IMR-90 (cell line): ENCODE results near the gene ADARB2. TPM values are rescaled to one million over a fixed set of nuclear protein-coding genes. Genes with fewer than 3 reads are reported as not detected.

Experiments
- ATAC-seq: fragments of 200-7000 bp; cut with Tn5 transposase; 2 replicates; pipeline ENCODE4 v1.9.1; 2020; ENCODE audit warnings: low read depth, mild to moderate bottlenecking, moderate library complexity
- BruUV-seq: library from RNA; stranded (reverse); fragments of 400-500 nt; replicated peaks from 2 replicates; lab custom pipeline; 2021; lab: Mats Ljungman, UMichigan
- CTCF ChIA-PET: fragments of 300-600 bp; formaldehyde crosslinking; extraction: SDS; loops from one replicate; lab custom pipeline; 2021; ENCODE audit warnings: antibody characterized with exemption; lab: Yijun Ruan, JAX
- POLR2A ChIA-PET: fragments of 300-600 bp; sonication (Branson Sonifier 250); formaldehyde crosslinking; loops from one replicate; lab custom pipeline; 2022; ENCODE audit warnings: antibody characterized with exemption; ENCODE audit not compliant: unreplicated experiment; lab: Charles Lee
- DNase-seq: peaks from one replicate; pipeline ENCODE4 v3.0.0; 2013
- H2AFZ ChIP-seq: replicated peaks from 2 replicates; pipeline ENCODE3; 2013; ENCODE audit warnings: low read length, mild to moderate bottlenecking; ENCODE audit not compliant: poor library complexity
- H2AK5ac ChIP-seq: 2 replicates; pipeline ENCODE4 v1.6.1; 2013; ENCODE audit warnings: low read depth, low read length, inconsistent platforms
- H2AK9ac ChIP-seq: replicated peaks from 2 replicates; pipeline ENCODE3; 2013; ENCODE audit warnings: mild to moderate bottlenecking, low read depth, low read length, moderate library complexity; ENCODE audit not compliant: poor library complexity
- H2BK120ac ChIP-seq: 2 replicates; pipeline ENCODE4 v1.6.1; 2013; ENCODE audit warnings: low read depth, low read length, inconsistent platforms
- H2BK15ac ChIP-seq: 3 replicates; pipeline ENCODE4 v1.6.1; 2013; ENCODE audit warnings: low read depth, low read length, inconsistent platforms
- H2BK20ac ChIP-seq: 2 replicates; pipeline ENCODE4 v1.6.1; 2013; ENCODE audit warnings: low read depth, mild to moderate bottlenecking, inconsistent platforms, low read length, moderate library complexity
- H2BK5ac ChIP-seq: 2 replicates; pipeline ENCODE4 v1.6.1; 2013; ENCODE audit warnings: mild to moderate bottlenecking, low read depth, low read length, inconsistent platforms; ENCODE audit not compliant: poor library complexity, severe bottlenecking
- H3K14ac ChIP-seq: replicated peaks from 2 replicates; pipeline ENCODE4 v1.6.1; 2013; ENCODE audit warnings: low read depth, low read length, inconsistent platforms
- H3K18ac ChIP-seq: 2 replicates; pipeline ENCODE4 v1.6.1; 2013; ENCODE audit warnings: low read depth, low read length, control low read depth
- H3K23ac ChIP-seq: 2 replicates; pipeline ENCODE4 v1.6.1; 2013; ENCODE audit warnings: low read depth, low read length, inconsistent platforms
- H3K27ac ChIP-seq: 2 replicates; pipeline ENCODE4 v1.5.1; 2013; ENCODE audit warnings: mild to moderate bottlenecking, control low read depth, low read length; ENCODE audit not compliant: insufficient read depth
- H3K27me3 ChIP-seq: 2 replicates; pipeline ENCODE4 v1.6.1; 2013; ENCODE audit warnings: low read length; ENCODE audit not compliant: control insufficient read depth, insufficient read depth
- H3K36me3 ChIP-seq: 2 replicates; pipeline ENCODE4 v1.6.1; 2013; ENCODE audit warnings: low read length, mixed read lengths; ENCODE audit not compliant: control insufficient read depth, insufficient read depth
- H3K4ac ChIP-seq: 2 replicates; pipeline ENCODE4 v1.6.1; 2013; ENCODE audit warnings: low read depth, low read length, inconsistent platforms
- H3K4me1 ChIP-seq: 2 replicates; pipeline ENCODE4 v1.6.1; 2013; ENCODE audit warnings: low read length, mixed read lengths; ENCODE audit not compliant: control insufficient read depth, insufficient read depth
- H3K4me2 ChIP-seq: 2 replicates; pipeline ENCODE4 v1.6.1; 2013; ENCODE audit warnings: low read depth, mild to moderate bottlenecking, control low read depth, low read length, moderate library complexity
- H3K4me3 ChIP-seq: 2 replicates; pipeline ENCODE4 v1.5.1; 2013; ENCODE audit warnings: low read depth, mild to moderate bottlenecking, control low read depth, low read length, moderate library complexity; ENCODE audit not compliant: insufficient read depth
- H3K56ac ChIP-seq: 2 replicates; pipeline ENCODE4 v1.6.1; 2013; ENCODE audit warnings: low read length, inconsistent platforms; ENCODE audit not compliant: insufficient read depth; ENCODE audit errors: extremely low read depth
- H3K79me1 ChIP-seq, 2 experiments: 2 replicates each; pipeline ENCODE4 v1.6.1; 2013; ENCODE audit warnings: low read length in 2 of 2, inconsistent platforms in 1 of 2, low read depth in 1 of 2
- H3K9ac ChIP-seq: 2 replicates; pipeline ENCODE4 v1.6.1; 2013; ENCODE audit warnings: low read depth, low read length, control low read depth
- H3K9me1 ChIP-seq: 2 replicates; pipeline ENCODE4 v1.6.1; 2013; ENCODE audit warnings: low read length, inconsistent platforms; ENCODE audit not compliant: insufficient read depth
- H3K9me3 ChIP-seq: 2 replicates; pipeline ENCODE4 v1.6.1; 2013; ENCODE audit warnings: low read length; ENCODE audit not compliant: control insufficient read depth, insufficient read depth
- H4K20me1 ChIP-seq: 2 replicates; pipeline ENCODE4 v1.6.1; 2013; ENCODE audit warnings: low read length, inconsistent platforms; ENCODE audit not compliant: insufficient read depth
- H4K5ac ChIP-seq: 2 replicates; pipeline ENCODE4 v1.6.1; 2013; ENCODE audit warnings: mild to moderate bottlenecking, low read depth, low read length, control low read depth
- H4K8ac ChIP-seq, 2 experiments: 2 replicates each; pipeline ENCODE4 v1.6.1; 2013; ENCODE audit warnings: low read depth in 2 of 2, low read length in 2 of 2, control low read depth in 1 of 2, inconsistent platforms in 1 of 2
- H4K91ac ChIP-seq: 2 replicates; pipeline ENCODE4 v1.6.1; 2013; ENCODE audit warnings: low read depth, low read length, inconsistent platforms; ENCODE audit not compliant: insufficient read depth
- BHLHE40 ChIP-seq: fragments of 150-350 bp; IDR thresholded peaks from 2 replicates; pipeline ENCODE4 v1.6.1; 2016; ENCODE audit warnings: mild to moderate bottlenecking, low read depth, low read length
- CEBPB ChIP-seq: IDR thresholded peaks from 2 replicates; pipeline ENCODE4 v1.6.1; 2012; ENCODE audit warnings: low read depth, low read length, improper control_type of control experiment
- CHD1 ChIP-seq: IDR thresholded peaks from 2 replicates; pipeline ENCODE4 v1.6.1; 2012; ENCODE audit warnings: low read depth, low read length, improper control_type of control experiment
- CTCF ChIP-seq: conservative IDR thresholded peaks from 2 replicates; pipeline ENCODE4 v1.5.1; 2012; ENCODE audit warnings: mild to moderate bottlenecking, low read depth, low read length, improper control_type of control experiment
- ELK1 ChIP-seq: fragments of 150-350 bp; IDR thresholded peaks from 2 replicates; pipeline ENCODE4 v1.6.1; 2016; ENCODE audit warnings: low read depth, mild to moderate bottlenecking, low read length, moderate library complexity, borderline replicate concordance
- FOS ChIP-seq: fragments of 150-350 bp; IDR thresholded peaks from 2 replicates; pipeline ENCODE4 v1.6.1; 2016; ENCODE audit warnings: low read depth, low read length
- MAFK ChIP-seq: IDR thresholded peaks from 2 replicates; pipeline ENCODE4 v1.6.1; 2012; ENCODE audit warnings: low read depth, low read length, improper control_type of control experiment
- MAZ ChIP-seq: IDR thresholded peaks from 2 replicates; pipeline ENCODE4 v1.6.1; 2012; ENCODE audit warnings: low read depth, mild to moderate bottlenecking, low read length, improper control_type of control experiment, moderate library complexity, borderline replicate concordance
- MXI1 ChIP-seq: IDR thresholded peaks from 2 replicates; pipeline ENCODE4 v1.6.1; 2012; ENCODE audit warnings: low read depth, mild to moderate bottlenecking, low read length, moderate library complexity, borderline replicate concordance
- NFE2L2 ChIP-seq: fragments of 150-350 bp; IDR thresholded peaks from 2 replicates; pipeline ENCODE4 v1.6.1; 2016; ENCODE audit warnings: low read depth, mild to moderate bottlenecking, low read length
- POLR2A ChIP-seq: IDR thresholded peaks from 2 replicates; pipeline ENCODE4 v1.6.1; 2012; ENCODE audit warnings: mild to moderate bottlenecking, low read depth, low read length
- RAD21 ChIP-seq: IDR thresholded peaks from 2 replicates; pipeline ENCODE4 v1.6.1; 2012; ENCODE audit warnings: low read length, improper control_type of control experiment
- RCOR1 ChIP-seq: IDR thresholded peaks from 2 replicates; pipeline ENCODE4 v1.6.1; 2012; ENCODE audit warnings: mild to moderate bottlenecking, low read length, improper control_type of control experiment; ENCODE audit not compliant: insufficient replicate concordance
- RFX5 ChIP-seq: IDR thresholded peaks from 2 replicates; pipeline ENCODE4 v1.8.0; 2012; ENCODE audit warnings: low read depth, mild to moderate bottlenecking, low read length, moderate library complexity
- SMC3 ChIP-seq: fragments of 150-350 bp; IDR thresholded peaks from 2 replicates; pipeline ENCODE4 v1.6.1; 2016; ENCODE audit warnings: low read depth, mild to moderate bottlenecking, antibody characterized with exemption, low read length, moderate library complexity
- WGBS, 2 experiments: methylation state at CpG; one replicate each; pipeline versions ENCODE4 v1.1.5 to v1.1.7; 2013; ENCODE audit warnings: missing lambda C conversion rate in 2 of 2; ENCODE audit not compliant: insufficient read length in 1 of 2; ENCODE audit errors: extremely low coverage in 2 of 2; 5-methylcytosine and 5-hydroxymethylcytosine counted together
- dilution Hi-C: fragments of 300-500 bp; cut with HindIII; formaldehyde crosslinking; loops from one replicate; pipeline ENCODE4 v1.14.3; 2018; ENCODE audit warnings: low sequenced_read_pairs; ENCODE audit not compliant: unreplicated experiment
- in situ Hi-C: fragments of 300-500 bp; cut with MboI; formaldehyde crosslinking; loops from 3 replicates; pipeline ENCODE4 v1.14.3; 2019; ENCODE audit warnings: low sequenced_read_pairs, inconsistent platforms, mixed read lengths
- intact Hi-C: fragments of 100-400 bp; cut with micrococcal nuclease; formaldehyde crosslinking; loops from 2 replicates; pipeline ENCODE4 v1.10.0; 2022
- polyA plus RNA-seq, 3 experiments: library from polyadenylated mRNA; depleted of rRNA; stranded (reverse); fragments of >200 nt; gene quantifications; 2 replicates each; pipeline ENCODE4 v1.2.3, GENCODE V29; 2012; ENCODE audit warnings: low replicate concordance in 1 of 3
- total RNA-seq: library from RNA; depleted of rRNA; stranded (reverse); fragments of >200 nt; gene quantifications from 2 replicates; pipeline ENCODE4 v1.2.3, GENCODE V29; 2012
- TF ChIP-seq, protein P1 (sequence below): fragments of 150-350 bp; IDR thresholded peaks from 2 replicates; pipeline ENCODE4 v1.6.1; 2017; ENCODE audit warnings: mild to moderate bottlenecking, antibody characterized with exemption, low read length, low read depth

Gene ADARB2
- total and polyA plus RNA-seq, 2 of the 4 experiments (the other 2 are of a cell fraction) = not detected

DNA sequence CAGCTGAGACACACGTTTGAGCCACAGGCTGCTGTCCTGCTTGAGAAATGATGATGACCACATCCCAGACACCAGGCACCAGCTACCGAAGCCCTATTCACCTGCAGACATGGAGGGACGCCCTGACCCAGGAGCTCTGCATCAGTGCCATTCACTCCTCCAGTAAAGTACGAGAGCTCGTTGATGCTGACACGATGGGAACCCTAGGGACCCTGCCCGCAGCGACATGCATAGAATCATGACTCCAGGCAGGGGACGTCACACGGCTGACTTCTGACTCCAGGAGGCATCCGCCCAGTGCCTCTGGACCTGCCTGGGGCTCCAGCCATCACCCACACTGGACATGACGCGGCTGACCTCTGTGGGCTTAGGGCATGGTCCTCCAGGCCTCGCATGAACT, 129.9 kb downstream of the ADARB2 start:
- no peaks in the 10 kb centered on the region for H3K79me1 ChIP-seq
- H3K4ac ChIP-seq = no peak overlapping the region
- H2BK20ac ChIP-seq = no peak overlapping the region
- no peak overlapping the region for H2AFZ ChIP-seq
- 60% methylated on average over 6 of the region's 14 CpGs; no CpG with 5 or more reads in 1 of the 2 experiments for WGBS, 2 experiments
- no peaks in the 10 kb centered on the region for H3K9me1 ChIP-seq
- no peaks in the 10 kb centered on the region for H3K36me3 ChIP-seq
- no peak overlapping the region for H3K9ac ChIP-seq
- no peak overlapping the region for H4K8ac ChIP-seq
- peaks cover 51% of the 10 kb centered on the region for H3K9me3 ChIP-seq
- BruUV-seq = no TSS peak
- no peak overlapping the region for H3K27ac ChIP-seq
- H3K14ac ChIP-seq = no peak overlapping the region
- ATAC-seq (no peak), DNase-seq (no peak)
- H4K91ac ChIP-seq = no peak overlapping the region
- no peak overlapping the region for H3K4me2 ChIP-seq
- dilution Hi-C loops (no loop called here), intact Hi-C loops (no loop called here), in situ Hi-C loops (no loop called here)
- no peaks in the 10 kb centered on the region for H3K27me3 ChIP-seq
- no peak overlapping the region for H2BK120ac ChIP-seq
- H3K56ac ChIP-seq = no peak overlapping the region
- H3K4me1 ChIP-seq = no peaks in the 10 kb centered on the region
- H4K5ac ChIP-seq = no peak overlapping the region
- no peak overlapping the region for H3K18ac ChIP-seq
- H3K4me3 ChIP-seq = no peak overlapping the region
- H2AK5ac ChIP-seq = no peak overlapping the region
- no peak overlapping the region for H3K23ac ChIP-seq
- CTCF ChIA-PET = no interaction called here
- no peak for TF ChIP-seq RFX5
- TF ChIP-seq CEBPB = no peak
- no peak for TF ChIP-seq FOS
- TF ChIP-seq SMC3 = no peak
- no peak for TF ChIP-seq ELK1
- TF ChIP-seq, protein P1, sequence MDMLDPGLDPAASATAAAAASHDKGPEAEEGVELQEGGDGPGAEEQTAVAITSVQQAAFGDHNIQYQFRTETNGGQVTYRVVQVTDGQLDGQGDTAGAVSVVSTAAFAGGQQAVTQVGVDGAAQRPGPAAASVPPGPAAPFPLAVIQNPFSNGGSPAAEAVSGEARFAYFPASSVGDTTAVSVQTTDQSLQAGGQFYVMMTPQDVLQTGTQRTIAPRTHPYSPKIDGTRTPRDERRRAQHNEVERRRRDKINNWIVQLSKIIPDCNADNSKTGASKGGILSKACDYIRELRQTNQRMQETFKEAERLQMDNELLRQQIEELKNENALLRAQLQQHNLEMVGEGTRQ = no peak
- no peak for TF ChIP-seq CTCF
- no peak for TF ChIP-seq POLR2A
- no peak for TF ChIP-seq MAZ
- TF ChIP-seq MAFK = no peak
- TF ChIP-seq RCOR1 = no peak
- TF ChIP-seq BHLHE40 = no peak
- no peak for TF ChIP-seq RAD21
- TF ChIP-seq NFE2L2 = no peak
- TF ChIP-seq MXI1 = no peak
- TF ChIP-seq CHD1 = no peak
- POLR2A ChIA-PET = no interaction called here
- no peaks in the 10 kb centered on the region for H4K20me1 ChIP-seq
- H2AK9ac ChIP-seq = no peak overlapping the region
- H2BK15ac ChIP-seq = no peak overlapping the region
- H2BK5ac ChIP-seq = no peak overlapping the region
